GM18517 (cell line): ENCODE results near the gene CHRNE.
"Not testable (repeated sequence)": the region's sequence is repeated elsewhere in the genome, so short reads cannot be mapped to it uniquely, and the experiment has no call there.

Source experiments
- ATAC-seq: cut with Tn5 transposase; IDR thresholded peaks from one replicate; pipeline ENCODE4 v1.9.1; 2021; ENCODE audit warnings: mild to moderate bottlenecking, moderate library complexity; ENCODE audit not compliant: unreplicated experiment

The CHRNE gene

DNA sequence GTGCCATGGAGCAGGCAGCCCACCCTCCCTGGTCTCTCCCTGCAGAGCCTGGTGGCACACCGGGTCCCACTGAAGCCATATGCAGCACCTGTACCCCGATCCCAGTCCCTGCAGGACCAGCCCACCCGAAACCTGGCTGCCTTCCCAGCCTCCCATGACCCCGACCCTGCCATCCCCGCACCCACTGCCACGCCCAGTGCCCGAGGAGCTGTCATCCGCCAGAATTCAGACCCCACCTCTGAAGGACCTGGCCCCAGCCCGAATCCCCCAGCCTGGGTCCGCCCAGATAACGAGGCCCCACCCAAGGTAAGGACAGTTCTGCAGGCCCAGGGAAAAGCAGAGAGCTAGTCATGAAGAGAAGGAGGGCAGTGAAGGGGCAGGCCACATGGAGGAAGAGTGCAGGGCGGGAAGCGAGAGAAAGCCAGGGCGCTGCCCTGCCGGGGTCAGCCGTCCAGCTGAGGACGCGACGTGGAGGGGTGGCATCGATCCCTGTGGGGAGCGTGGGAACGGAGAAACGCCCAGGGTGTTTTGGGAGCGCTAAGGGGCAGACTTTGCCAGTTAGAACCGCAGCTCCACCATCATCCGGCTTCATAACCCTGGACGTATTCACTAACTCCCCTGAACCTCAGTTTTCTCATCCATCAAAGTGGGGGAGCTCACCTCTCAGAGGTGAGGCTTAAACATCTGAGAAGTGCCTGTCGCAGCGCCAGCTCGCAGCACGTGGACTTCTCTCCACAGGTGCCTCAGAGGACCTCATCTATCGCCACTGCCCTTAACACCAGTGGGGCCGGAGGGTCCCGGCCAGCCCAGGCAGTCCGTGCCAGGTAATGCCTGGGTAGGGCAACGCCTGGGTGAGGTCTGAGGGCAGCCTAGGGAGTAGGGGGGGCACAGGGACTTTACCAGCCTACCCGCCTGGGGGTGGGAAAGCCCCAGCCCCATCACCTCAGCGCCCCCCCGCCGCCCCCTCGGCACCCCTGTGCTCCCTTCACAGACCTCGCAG, 11.2 kb downstream of the CHRNE start:
- ATAC-seq: no peak

DNA sequence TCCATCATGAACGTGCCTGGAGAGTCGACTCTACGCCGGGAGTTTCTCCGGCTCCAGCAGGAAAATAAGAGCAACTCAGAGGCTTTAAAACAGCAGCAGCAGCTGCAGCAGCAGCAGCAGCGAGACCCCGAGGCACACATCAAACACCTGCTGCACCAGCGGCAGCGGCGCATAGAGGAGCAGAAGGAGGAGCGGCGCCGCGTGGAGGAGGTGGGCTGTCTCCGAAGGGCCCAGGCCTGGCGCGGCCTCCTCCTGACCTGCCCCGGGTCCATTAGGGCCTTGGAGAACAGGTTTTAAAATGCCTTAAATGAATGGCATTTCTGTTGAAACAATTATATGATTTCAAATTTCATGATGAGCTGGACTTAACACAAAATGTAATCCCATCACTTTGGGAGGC, 15.3 kb downstream of the CHRNE start:
- no peak for ATAC-seq

DNA sequence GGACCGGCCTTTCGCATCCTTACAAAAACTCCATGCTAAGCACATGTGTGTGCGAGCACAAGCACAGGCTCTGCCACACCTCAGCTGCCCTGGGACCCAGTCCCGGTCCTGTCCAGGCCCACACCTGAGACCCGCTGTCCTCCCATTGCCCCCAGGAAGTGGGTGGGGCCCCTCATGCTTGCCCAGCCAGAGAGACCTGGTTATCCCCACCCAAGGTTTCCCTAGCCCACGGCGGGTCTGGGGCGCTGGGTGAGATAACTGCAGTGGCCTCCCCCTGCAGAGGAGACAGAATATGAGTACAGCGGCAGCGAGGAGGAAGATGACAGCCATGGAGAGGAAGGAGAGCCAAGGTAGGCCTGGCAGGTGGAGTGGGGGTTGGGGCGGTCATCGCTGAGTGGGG, 16.1 kb downstream of the CHRNE start:
- no peak for ATAC-seq

DNA sequence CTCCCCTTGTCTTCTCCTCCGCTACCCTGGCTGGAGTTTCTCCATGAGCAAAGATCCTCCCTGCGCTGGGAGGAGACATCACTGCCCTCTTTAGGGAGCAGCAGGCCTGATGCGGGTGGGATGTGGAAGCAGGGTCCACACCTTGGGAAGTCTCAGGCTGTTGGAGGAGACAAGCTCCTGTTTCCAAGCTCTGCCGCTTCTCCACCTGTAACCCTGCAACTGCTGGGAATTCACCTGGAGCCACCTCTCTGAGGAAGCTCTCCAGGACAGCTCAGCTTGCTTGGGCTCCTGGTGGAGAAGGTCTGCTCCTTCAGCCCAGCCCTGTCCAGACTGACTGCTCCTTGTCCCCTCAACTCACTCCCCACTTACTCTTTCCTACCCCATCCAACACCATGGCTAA, 18.4 kb downstream of the CHRNE start:
- ATAC-seq: no peak

DNA sequence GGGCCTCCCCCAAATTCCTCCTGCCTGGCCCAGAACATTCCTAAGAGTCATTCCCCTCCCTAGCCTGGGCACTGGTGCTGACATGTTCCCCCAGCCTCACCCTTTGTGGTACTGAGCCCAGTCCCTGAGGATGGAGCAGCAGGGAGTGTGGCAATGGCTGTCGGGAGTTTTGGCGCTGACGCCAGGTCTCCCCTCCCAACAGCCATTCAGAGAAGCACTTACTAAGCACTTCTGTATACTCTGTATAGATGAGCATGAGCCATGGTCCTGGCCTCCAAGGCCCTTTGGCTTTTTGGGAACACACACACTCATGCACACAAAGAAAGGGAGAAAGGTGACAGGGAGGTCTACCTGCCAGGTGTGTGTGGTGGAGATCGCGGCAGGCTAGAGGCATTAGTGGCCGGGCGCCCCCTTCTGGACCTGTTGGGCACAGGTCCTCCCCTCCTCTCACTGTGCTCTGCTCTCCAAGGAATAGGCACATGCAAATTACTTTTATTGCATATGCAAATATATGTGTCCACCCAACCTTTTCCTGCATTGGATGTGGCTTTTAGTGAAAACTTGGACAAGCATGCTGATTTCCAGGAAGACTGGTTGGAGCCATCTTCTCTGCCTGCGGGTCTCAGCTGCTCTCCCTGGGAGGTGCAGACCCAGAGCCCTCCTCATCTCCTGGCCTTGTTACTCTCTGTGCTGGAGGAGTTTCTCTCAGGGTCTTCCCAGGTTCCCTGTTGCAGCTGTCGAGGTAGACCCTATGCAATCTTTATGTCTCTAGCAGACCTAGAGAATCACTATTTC, 20.9 kb downstream of the CHRNE start:
- ATAC-seq: no peak

DNA sequence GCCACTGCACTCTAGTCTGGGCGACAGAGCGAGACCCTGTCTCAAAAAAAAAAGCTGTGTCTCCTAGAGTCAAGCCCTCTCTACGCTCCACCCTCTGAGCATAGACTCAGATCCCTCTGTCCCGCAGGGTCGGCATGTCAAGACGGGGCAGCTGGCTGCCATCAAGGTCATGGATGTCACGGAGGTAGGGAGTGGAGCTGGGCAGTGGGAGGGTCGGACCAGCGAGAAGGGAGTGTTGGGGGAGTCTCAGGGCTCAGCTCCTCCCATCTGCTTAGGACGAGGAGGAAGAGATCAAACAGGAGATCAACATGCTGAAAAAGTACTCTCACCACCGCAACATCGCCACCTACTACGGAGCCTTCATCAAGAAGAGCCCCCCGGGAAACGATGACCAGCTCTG, 22.0 kb downstream of the CHRNE start:
- ATAC-seq: no peak

DNA sequence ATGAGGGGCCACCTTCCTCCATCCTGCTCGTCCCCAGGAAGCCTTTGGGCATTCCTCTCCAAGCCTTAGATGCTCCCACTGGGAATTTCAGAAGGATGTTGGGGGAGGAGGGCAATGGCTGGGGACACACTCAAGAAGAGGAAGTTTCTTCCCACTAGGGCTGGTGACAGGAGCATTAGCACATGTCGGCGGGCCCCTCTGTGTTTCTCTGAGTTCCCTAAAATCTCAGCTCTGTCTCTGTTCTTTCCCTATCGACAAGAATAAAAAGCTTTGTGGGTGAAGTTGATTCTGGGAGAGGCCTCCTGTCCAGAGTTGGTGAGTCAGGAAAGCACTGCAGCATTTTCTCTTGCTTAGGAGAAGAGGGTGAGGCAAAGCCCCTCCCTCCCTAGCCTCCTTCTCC, 23.3 kb downstream of the CHRNE start:
- no peak for ATAC-seq

DNA sequence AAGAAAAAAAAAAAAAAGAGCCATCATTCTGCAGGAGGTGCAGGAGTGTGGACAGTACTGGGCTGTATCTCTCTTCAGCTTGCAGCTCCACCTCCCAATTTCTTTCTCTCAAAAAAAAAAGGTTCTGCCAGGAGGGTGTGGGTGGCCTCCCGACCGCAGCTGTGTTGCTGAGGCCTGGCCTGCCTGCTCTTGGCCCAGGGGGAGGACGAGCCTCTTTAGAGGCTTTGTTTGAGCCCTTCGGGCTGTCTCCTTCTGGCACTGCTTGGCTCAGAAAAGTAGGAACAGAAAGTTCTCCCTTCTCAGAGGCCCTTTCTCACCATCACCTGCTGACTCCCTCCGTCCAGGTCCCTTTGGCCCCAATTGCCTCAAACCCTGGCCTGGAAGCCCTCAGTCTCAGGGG, 25.8 kb downstream of the CHRNE start:
- ATAC-seq: no peak

DNA sequence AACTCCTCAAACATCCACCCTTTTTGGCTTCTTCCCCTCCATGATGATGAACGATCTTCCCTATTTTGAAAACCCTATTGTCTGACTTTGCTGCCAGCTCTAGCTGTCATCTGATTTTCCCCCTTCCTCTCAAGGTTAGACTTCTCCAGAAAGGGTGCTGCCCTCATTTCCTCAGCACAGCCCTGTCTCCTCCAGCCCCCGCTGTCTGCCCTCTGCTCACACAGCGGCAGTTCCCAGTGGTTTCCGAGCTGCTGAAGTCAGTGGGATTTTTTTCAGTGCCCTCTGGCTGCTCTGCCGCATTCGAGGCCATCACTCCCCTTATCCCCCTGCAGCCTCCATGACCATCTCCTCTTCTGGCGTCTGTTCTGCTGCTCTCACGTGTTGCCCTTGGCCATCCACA, 30.1 kb downstream of the CHRNE start:
- ATAC-seq: no peak

DNA sequence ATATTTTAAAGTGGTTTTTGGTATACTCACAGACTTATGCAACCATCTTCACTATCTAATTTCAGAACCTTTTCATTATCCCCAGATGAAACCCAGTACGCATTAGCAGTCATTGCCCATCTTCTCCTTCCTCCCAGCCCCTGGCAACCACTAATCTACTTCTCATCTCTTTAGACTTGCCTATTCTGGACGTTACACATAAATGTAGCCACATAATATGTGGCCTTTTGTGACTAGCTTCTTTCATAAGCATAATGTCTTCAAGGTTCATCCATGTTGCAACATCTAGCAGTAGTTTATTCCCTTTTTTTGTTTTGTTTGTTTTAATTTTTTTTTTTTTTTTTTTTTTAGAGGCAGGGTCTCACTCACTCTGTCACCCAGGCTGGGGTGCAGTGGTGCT, 32.0 kb downstream of the CHRNE start:
- no peak for ATAC-seq

DNA sequence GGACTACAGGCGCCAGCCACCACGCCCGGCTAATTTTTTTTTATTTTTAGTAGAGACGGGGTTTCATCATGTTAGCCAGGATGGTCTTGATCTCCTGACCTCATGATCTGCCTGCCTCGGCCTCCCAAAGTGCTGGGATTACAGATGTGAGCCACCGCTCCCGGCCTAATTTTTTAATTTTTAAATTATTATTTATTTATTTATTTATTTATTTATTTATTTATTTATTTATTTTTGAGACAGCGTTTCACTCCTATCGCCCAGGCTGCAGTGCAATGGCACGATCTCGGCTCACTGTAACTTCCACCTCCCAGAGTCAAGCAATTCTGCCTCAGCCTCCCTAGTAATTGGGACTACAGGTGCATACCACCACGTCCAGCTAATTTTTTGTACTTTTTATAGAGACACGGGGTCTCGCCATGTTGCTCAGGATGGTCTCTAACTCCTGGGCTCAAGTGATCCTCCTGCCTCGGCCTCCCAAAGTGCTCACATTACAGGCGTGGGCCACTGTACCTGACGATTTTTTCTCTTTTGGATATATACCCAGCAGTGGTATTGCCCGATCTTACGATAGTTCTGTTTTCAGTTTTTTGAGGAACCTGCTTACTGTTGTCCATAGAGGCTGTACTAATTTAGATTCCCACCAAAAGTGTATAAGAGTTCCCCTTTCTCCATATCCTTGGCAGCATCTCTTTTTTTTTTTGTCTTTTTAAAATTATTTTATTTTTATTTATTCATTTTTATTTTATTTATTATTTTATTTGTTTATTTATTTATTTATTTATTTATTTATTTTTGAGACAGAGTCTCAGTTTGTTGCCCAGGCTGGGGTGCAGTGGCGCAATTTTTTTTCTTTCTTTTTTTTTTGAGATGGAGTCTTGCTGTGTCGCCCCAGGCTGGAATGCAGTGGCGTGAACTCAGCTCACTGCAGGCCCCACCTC, 33.6 kb downstream of the CHRNE start:
- not testable (repeated sequence) for ATAC-seq

DNA sequence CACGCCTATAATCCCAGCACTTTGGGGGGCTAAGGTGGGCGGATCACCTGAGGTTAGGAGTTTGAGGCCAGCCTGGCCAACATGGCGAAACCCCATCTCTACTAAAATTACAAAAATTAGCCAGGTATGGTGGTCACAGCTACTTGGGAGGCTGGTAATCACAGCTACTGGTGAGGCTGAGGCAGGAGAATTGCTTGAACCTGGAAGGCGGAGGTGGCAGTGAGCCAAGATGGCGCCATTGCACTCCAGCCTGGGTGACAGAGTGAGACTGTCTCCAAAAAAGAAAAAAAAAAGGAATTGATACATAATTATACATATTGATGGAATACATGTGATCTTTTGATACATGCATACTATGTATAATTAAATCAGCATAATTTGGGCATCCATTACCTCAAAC, 35.4 kb downstream of the CHRNE start:
- not testable (repeated sequence) for ATAC-seq

DNA sequence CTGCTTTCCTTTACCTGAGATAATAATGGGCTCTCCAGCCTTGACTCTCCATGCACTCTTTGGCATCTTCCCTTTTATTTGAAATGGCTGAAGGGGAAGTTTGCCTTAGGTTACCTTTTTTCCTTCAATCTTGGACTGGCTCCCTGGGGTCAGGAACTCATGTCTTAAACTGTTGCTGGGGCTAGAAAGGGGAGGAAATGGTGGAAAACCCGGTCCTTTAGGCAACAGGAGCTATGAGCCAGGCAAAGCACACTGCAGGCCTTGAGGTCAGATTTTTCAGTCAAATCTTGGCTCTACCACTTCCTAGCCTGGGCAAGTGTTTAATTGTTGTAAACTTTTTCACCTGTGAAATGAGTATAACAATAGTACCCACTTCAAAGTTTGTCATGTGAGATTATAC, 39.6 kb downstream of the CHRNE start:
- no peak for ATAC-seq

DNA sequence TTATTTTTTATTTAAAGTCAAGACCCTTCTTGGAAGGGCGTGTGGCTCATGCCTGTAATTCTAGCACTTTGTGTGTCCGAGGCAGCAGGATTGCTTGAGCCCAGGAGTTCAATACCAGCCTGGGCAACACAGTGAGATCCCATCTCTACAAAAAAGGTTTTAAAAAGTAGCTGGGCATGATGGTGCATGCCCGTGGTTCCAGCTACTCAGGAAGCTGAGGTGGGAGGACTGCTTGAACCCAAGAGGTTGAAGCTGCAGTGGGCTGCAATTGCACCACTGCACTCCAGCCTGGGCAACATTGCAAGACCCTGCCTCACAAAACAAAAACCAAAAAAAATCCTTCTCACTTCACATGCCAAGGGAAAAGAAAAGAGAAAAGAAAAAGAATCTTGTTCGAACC, 40.2 kb downstream of the CHRNE start:
- ATAC-seq: no peak

DNA sequence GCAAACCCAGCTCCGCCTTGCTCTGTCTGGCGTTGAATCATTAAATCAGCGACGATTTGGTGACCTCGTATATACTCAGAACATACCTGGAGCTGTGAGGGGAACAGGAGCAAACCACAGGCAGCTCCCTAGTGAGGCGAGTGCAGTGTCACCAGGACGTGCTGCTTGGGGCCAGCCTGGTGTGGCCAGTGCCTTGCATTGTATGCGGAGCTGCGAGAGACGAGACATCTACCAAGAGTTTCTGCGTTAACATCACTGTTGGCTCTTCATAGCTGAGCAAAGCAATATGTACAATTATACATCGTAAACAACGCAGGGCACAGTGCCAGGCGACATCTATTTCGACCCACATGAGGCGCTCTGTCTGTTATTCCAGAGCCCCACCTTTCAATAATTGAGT, 41.8 kb downstream of the CHRNE start:
- no peak for ATAC-seq

DNA sequence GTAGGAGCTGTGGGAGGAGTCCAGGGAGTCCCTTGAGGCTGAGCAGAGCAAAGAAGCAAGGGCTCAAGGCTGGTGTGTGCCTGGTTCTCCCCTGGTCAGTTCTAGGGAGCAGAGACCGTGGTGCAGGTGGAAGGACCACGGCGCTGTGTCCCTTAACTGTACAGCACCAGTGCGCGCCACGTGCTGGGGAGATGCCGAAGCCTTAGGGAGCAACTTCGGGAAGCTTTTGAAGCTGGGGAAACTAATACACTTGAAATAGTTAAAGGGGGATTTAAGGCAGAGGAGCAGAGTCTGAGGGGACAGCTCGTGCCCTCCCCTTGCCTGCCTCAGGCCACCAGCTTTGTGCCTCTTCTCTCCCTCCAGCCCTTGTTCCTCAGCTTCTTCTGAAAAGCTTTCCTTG, 42.2 kb downstream of the CHRNE start:
- no peak for ATAC-seq

DNA sequence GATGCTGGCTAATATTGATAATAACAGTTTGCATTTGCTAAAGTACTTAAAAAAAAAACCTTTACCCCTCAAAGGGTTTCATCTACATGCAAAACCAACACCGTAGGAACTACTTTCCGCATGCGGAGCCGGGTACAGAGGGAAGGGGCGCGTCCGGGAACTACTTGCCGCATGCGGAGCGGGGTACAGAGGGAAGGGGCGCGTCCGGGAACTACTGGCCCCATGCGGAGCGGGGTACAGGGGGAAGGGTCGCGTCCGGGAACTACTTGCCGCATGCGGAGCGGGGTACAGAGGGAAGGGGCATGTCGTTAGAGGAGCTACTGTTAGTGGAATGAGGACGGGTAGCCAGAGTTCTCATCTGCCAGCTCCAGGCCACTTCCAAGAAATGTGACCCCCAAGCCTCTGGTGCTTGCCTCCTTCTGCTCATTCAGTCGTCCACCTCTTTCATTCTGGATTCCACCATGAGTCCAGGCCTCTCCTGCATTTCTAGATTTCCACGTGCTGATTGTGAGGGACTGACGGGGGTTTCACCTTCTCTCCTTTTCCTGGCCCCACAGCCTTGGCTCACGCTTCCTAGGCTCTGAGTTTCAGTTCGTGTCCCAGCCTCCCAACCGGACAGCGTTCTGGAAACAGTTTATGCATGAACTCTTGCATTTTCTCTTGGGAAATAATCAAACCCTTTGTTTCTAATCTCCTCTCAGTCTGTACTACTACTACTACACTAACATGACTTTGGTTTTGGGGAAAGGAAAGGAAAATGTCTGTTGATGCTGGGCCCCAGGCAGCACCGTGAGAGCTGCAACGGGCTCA, 42.9 kb downstream of the CHRNE start:
- no peak for ATAC-seq

DNA sequence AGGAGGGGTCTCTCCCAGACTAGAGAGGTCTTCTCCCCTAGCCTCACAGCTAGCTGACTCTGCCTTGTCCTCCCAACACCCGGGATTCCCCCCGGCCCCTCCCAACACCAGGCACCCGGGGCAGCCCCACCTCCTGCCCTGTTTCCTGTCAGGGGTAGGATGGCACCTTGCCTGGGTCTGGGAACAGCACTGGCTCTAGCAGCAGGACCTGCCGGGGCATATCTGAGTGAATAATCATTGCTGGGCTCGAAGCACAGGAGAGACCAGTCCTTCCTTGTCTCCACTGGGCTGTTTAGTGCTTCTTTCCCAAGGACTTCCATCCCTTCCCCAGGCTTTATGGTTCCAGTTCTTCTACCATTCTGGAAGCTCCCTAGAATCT, 44.0 kb downstream of the CHRNE start:
- no peak for ATAC-seq

DNA sequence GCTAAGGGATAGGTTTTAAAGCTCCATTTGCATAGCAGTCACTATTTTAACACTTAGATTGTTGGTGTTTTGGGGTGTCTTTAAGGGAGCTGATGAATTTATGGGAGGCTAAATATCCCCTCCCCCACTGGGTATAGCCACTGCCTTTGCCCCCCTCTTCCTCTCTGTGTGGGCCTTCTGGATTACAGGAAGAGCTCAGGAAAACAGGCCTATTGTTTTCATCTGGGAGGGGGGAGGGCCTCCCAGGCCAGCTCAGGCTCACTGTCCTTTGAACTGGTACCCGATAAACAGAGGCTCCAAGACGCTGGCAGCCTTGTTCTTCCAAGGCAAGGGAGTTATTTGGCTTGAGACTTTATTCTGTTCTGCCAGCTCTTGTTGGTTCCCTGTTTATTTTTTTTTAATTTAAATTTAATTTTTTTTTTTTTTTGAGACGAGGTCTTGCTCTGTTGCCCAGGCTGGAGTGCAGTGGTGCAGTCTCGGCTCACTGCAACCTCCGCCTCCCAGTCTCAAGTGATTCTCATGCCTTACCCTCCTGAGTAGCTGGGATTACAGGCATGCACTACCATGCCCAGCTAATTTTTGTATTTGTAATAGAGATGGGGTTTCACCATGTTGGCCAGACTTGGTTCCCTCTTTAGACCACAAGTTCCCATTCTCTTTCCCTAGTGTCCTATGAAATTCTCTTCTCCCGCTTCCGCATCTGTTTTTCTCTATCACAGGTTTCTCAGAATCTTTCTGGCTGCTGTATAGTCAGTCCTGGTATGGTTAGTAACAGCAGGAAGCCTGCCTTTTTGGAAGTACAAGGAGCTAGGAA, 44.6 kb downstream of the CHRNE start:
- ATAC-seq: no peak
